ENCODE results near the gene CASKIN2. TPM values are rescaled to one million over a fixed set of nuclear protein-coding genes. Genes with fewer than 3 reads are reported as not detected.

The CASKIN2 gene
- total RNA-seq, 1 experiment from 2014 or later = 4.8 TPM

GRCh38 chr17:75549246-75550138, 34.2 kb upstream of the CASKIN2 start:
- peak; percentile 4 for DNase-seq (ENCODE audit: extremely low read depth, low read depth)

- no peak for DNase-seq (ENCODE audit: extremely low read depth, low read depth)
Measured at GRCh38 chr17:75548813-75549212, 33.5 kb upstream of the CASKIN2 start.

GRCh38 chr17:75547091-75547490, 31.8 kb upstream of the CASKIN2 start:
- DNase-seq (ENCODE audit: extremely low read depth, low read depth) = no peak

- no peak for DNase-seq (ENCODE audit: extremely low read depth, low read depth)
Measured at GRCh38 chr17:75546181-75546580, 30.8 kb upstream of the CASKIN2 start.

- no peak for DNase-seq (ENCODE audit: extremely low read depth, low read depth)
Measured at GRCh38 chr17:75544250-75544649, 28.9 kb upstream of the CASKIN2 start.

GRCh38 chr17:75542728-75543336, 27.5 kb upstream of the CASKIN2 start:
- no peak for DNase-seq (ENCODE audit: extremely low read depth, low read depth)

GRCh38 chr17:75542229-75542628, 26.9 kb upstream of the CASKIN2 start:
- DNase-seq (ENCODE audit: extremely low read depth, low read depth) = no peak

GRCh38 chr17:75540923-75541503, 25.7 kb upstream of the CASKIN2 start:
- no peak for DNase-seq (ENCODE audit: extremely low read depth, low read depth)

- DNase-seq (ENCODE audit: extremely low read depth, low read depth) = no peak
Measured at GRCh38 chr17:75539967-75540729, 24.8 kb upstream of the CASKIN2 start.

GRCh38 chr17:75536366-75536765, 21.0 kb upstream of the CASKIN2 start:
- no peak for DNase-seq (ENCODE audit: extremely low read depth, low read depth)

- no peak for DNase-seq (ENCODE audit: extremely low read depth, low read depth)
Measured at GRCh38 chr17:75535871-75536270, 20.5 kb upstream of the CASKIN2 start.

GRCh38 chr17:75535119-75535537, 19.8 kb upstream of the CASKIN2 start:
- no peak for DNase-seq (ENCODE audit: extremely low read depth, low read depth)

- no peak for DNase-seq (ENCODE audit: extremely low read depth, low read depth)
Measured at GRCh38 chr17:75531721-75532072, 16.4 kb upstream of the CASKIN2 start.

- no peak for DNase-seq (ENCODE audit: extremely low read depth, low read depth)
Measured at GRCh38 chr17:75530837-75531720, 15.7 kb upstream of the CASKIN2 start.

- DNase-seq (ENCODE audit: extremely low read depth, low read depth) = no peak
Measured at GRCh38 chr17:75526555-75527270, 11.4 kb upstream of the CASKIN2 start.

- DNase-seq (ENCODE audit: extremely low read depth, low read depth) = no peak
Measured at GRCh38 chr17:75525806-75526554, 10.6 kb upstream of the CASKIN2 start.

- DNase-seq (ENCODE audit: extremely low read depth, low read depth) = peak; percentile 83
Measured at GRCh38 chr17:75524970-75525805, 9.9 kb upstream of the CASKIN2 start, which contains the start of gene LLGL2. TSS of gene LLGL2 (plus strand) at chr17:75525697. CDS start at chr17:75543427, 17,730 bp downstream.
